Smooth muscle cell (in vitro differentiated cells): ENCODE results near the gene ZNF805. TPM values are rescaled to one million over a fixed set of nuclear protein-coding genes. Genes with fewer than 3 reads are reported as not detected.
A peak's percentile ranks its signal among the peaks of the same experiment; 100 is the strongest.

Experiments
- DNase-seq: peaks from one replicate; lab custom pipeline; 2025; ENCODE audit not compliant: unreplicated experiment; lab: John Stamatoyannopoulos, UW
- H2AFZ ChIP-seq: fragments of 200-600 bp; sonication (generic); 2 replicates; pipeline ENCODE4 v1.6.0; 2016; ENCODE audit warnings: antibody characterized with exemption, low read depth, mild to moderate bottlenecking
- H3F3A ChIP-seq: fragments of 200-600 bp; sonication (generic); 2 replicates; pipeline ENCODE4 v1.6.0; 2017; ENCODE audit warnings: antibody characterized with exemption, low read depth
- H3K27ac ChIP-seq: fragments of 200-600 bp; sonication (generic); 2 replicates; pipeline ENCODE4 v1.5.1; 2016; ENCODE audit warnings: low read depth, mild to moderate bottlenecking
- H3K27me3 ChIP-seq: fragments of 200-600 bp; sonication (generic); 2 replicates; pipeline ENCODE4 v1.6.1; 2016; ENCODE audit warnings: low read depth, mild to moderate bottlenecking
- H3K36me3 ChIP-seq: fragments of 200-600 bp; sonication (generic); 2 replicates; pipeline ENCODE4 v1.5.1; 2016; ENCODE audit warnings: low read depth
- H3K4me1 ChIP-seq: fragments of 200-600 bp; sonication (generic); 2 replicates; pipeline ENCODE4 v1.5.1; 2016; ENCODE audit warnings: low read depth
- H3K4me2 ChIP-seq: fragments of 200-600 bp; sonication (generic); 2 replicates; pipeline ENCODE4 v1.6.0; 2016; ENCODE audit warnings: mild to moderate bottlenecking
- H3K4me3 ChIP-seq: fragments of 200-600 bp; sonication (generic); 2 replicates; pipeline ENCODE4 v1.5.1; 2016; ENCODE audit warnings: mild to moderate bottlenecking
- H3K79me2 ChIP-seq: fragments of 200-600 bp; sonication (generic); 2 replicates; pipeline ENCODE4 v1.6.0; 2016; ENCODE audit warnings: low read depth, mild to moderate bottlenecking
- H3K9ac ChIP-seq: fragments of 200-600 bp; sonication (generic); 2 replicates; pipeline ENCODE4 v1.6.0; 2016; ENCODE audit warnings: low read depth
- H3K9me3 ChIP-seq: fragments of 200-600 bp; sonication (generic); replicated peaks from 2 replicates; pipeline ENCODE4 v1.5.1; 2016; ENCODE audit warnings: low read depth
- H4K20me1 ChIP-seq: fragments of 200-600 bp; sonication (generic); 2 replicates; pipeline ENCODE4 v1.6.0; 2016; ENCODE audit warnings: low read depth
- CTCF ChIP-seq: fragments of 200-600 bp; sonication (generic); IDR thresholded peaks from 2 replicates; pipeline ENCODE4 v1.5.1; 2017; ENCODE audit warnings: borderline replicate concordance, mild to moderate bottlenecking, antibody characterized with exemption; ENCODE audit not compliant: insufficient read depth, poor library complexity, severe bottlenecking
- WGBS: methylation state at CpG from one replicate; pipeline ENCODE4 v1.1.7; 2016; ENCODE audit warnings: low lambda C conversion rate; 5-methylcytosine and 5-hydroxymethylcytosine counted together
- polyA plus RNA-seq: library from polyadenylated mRNA; unstranded; fragments of >200 nt; fragmentation: Nextera tagmentation; extraction: Ambion mirVana; gene quantifications from 2 replicates; pipeline ENCODE4 v1.2.1, GENCODE V29; 2016
- total RNA-seq: library from RNA; depleted of rRNA; stranded (reverse); fragments of >200 nt; gene quantifications from 2 replicates; pipeline ENCODE4 v1.2.3, GENCODE V29; 2014

ZNF805 gene
- total and polyA plus RNA-seq, 2 experiments from 2014 or later: 5.6 to 28.9 TPM

GRCh38 chr19:57262044-57262443 is 21.6 kb downstream of the ZNF805 start:
- no peak overlapping the region for H3K9ac ChIP-seq
- DNase-seq: no peak
- H2AFZ ChIP-seq: no peak overlapping the region
- H3K4me3 ChIP-seq: no peak overlapping the region
- no peak overlapping the region for H3K27ac ChIP-seq
- H3F3A ChIP-seq: no peaks in the 10 kb centered on the region
- WGBS: 93% methylated on average over 3 of the region's 3 CpGs
- no peaks in the 10 kb centered on the region for H3K36me3 ChIP-seq
- H3K4me2 ChIP-seq: no peak overlapping the region
- no peaks in the 10 kb centered on the region for H3K27me3 ChIP-seq
- H3K79me2 ChIP-seq: peaks cover 13% of the 10 kb centered on the region
- TF ChIP-seq CTCF: no peak
- peaks cover 2% of the 10 kb centered on the region for H4K20me1 ChIP-seq
- H3K9me3 ChIP-seq: no peaks in the 10 kb centered on the region
- no peaks in the 10 kb centered on the region for H3K4me1 ChIP-seq

GRCh38 chr19:57263244-57263741 is 22.9 kb downstream of the ZNF805 start:
- H3K79me2 ChIP-seq: peaks cover 7% of the 10 kb centered on the region
- H3K27me3 ChIP-seq: no peaks in the 10 kb centered on the region
- no peaks in the 10 kb centered on the region for H3K9me3 ChIP-seq
- H3K4me2 ChIP-seq: no peak overlapping the region
- no peak overlapping the region for H3K9ac ChIP-seq
- H3K4me1 ChIP-seq: no peaks in the 10 kb centered on the region
- no peaks in the 10 kb centered on the region for H4K20me1 ChIP-seq
- no peak for TF ChIP-seq CTCF
- WGBS: 89% methylated on average over 1 of the region's 1 CpG
- H3K27ac ChIP-seq: no peak overlapping the region
- H3F3A ChIP-seq: no peaks in the 10 kb centered on the region
- no peak overlapping the region for H2AFZ ChIP-seq
- H3K36me3 ChIP-seq: no peaks in the 10 kb centered on the region
- no peak for DNase-seq
- H3K4me3 ChIP-seq: no peak overlapping the region

GRCh38 chr19:57267291-57267690 is 26.9 kb downstream of the ZNF805 start:
- Histone ChIP-seq H3K36me3 (no peaks in the 10 kb centered on the region), H4K20me1 (no peaks in the 10 kb centered on the region), H3K27me3 (no peaks in the 10 kb centered on the region), H3K4me2 (no peak overlapping the region), H3K27ac (no peak overlapping the region), H3K79me2 (no peaks in the 10 kb centered on the region), H2AFZ (no peak overlapping the region), H3K9ac (no peak overlapping the region), H3K4me3 (no peak overlapping the region), H3F3A (no peaks in the 10 kb centered on the region), H3K4me1 (no peaks in the 10 kb centered on the region), H3K9me3 (no peaks in the 10 kb centered on the region)
- TF ChIP-seq CTCF: no peak
- DNase-seq: no peak
- WGBS: 59% methylated on average over 3 of the region's 3 CpGs

GRCh38 chr19:57269515-57270250 is 29.3 kb downstream of the ZNF805 start:
- no peak overlapping the region for H3K4me3 ChIP-seq
- DNase-seq: no peak
- H3K9me3 ChIP-seq: no peaks in the 10 kb centered on the region
- no peaks in the 10 kb centered on the region for H3K79me2 ChIP-seq
- no peak for TF ChIP-seq CTCF
- H3K9ac ChIP-seq: peak overlapping the region; percentile 15
- 67% methylated on average over 4 of the region's 4 CpGs for WGBS
- peak overlapping the region; percentile 79 for H3K27ac ChIP-seq
- H3F3A ChIP-seq: no peaks in the 10 kb centered on the region
- H2AFZ ChIP-seq: no peak overlapping the region
- H4K20me1 ChIP-seq: no peaks in the 10 kb centered on the region
- H3K4me2 ChIP-seq: peak overlapping the region; percentile 65
- H3K4me1 ChIP-seq: no peaks in the 10 kb centered on the region
- H3K27me3 ChIP-seq: no peaks in the 10 kb centered on the region
- no peaks in the 10 kb centered on the region for H3K36me3 ChIP-seq
